DND-41 (cell line): ENCODE measurements around the gene GMNN.

ENCODE experiments used
- ATAC-seq: fragments of 200-7000 bp; cut with Tn5 transposase; 3 replicates; pipeline ENCODE4 v1.9.1; 2021; ENCODE audit warnings: low read depth; ENCODE audit not compliant: insufficient read depth
- DNase-seq: peaks from one replicate; pipeline ENCODE4 v3.0.0-alpha.2; 2020
- H2AFZ ChIP-seq: 2 replicates; pipeline ENCODE4 v1.6.0; 2012; ENCODE audit warnings: low read depth, low read length
- H3K27ac ChIP-seq: 2 replicates; pipeline ENCODE4 v1.5.1; 2012; ENCODE audit warnings: low read length, inconsistent platforms
- H3K27me3 ChIP-seq: fragments of 200-600 bp; sonication (generic); 2 replicates; pipeline ENCODE4 v1.6.0; 2012; ENCODE audit warnings: low read length, mild to moderate bottlenecking, inconsistent platforms; ENCODE audit not compliant: insufficient read depth, poor library complexity
- H3K36me3 ChIP-seq: 2 replicates; pipeline ENCODE4 v1.5.1; 2012; ENCODE audit warnings: low read length, inconsistent platforms; ENCODE audit not compliant: insufficient read depth
- H3K4me1 ChIP-seq: 2 replicates; pipeline ENCODE4 v1.5.1; 2012; ENCODE audit warnings: mild to moderate bottlenecking, low read length; ENCODE audit not compliant: insufficient read depth
- H3K4me2 ChIP-seq: 2 replicates; pipeline ENCODE4 v1.6.0; 2012; ENCODE audit warnings: mild to moderate bottlenecking, moderate library complexity, low read length, inconsistent platforms; ENCODE audit not compliant: insufficient read depth
- H3K4me3 ChIP-seq, 2 experiments: fragments of 200-600 bp in 1 of 2; shearing (Covaris generic) in 1 of 2; 2 replicates each; pipeline ENCODE4 v1.5.1; 2012 to 2016; ENCODE audit warnings: inconsistent platforms in 2 of 2, low read length in 2 of 2, mild to moderate bottlenecking in 2 of 2, low read depth in 1 of 2, moderate library complexity in 1 of 2
- H3K79me2 ChIP-seq: 2 replicates; pipeline ENCODE4 v1.6.0; 2012; ENCODE audit warnings: low read length, inconsistent platforms; ENCODE audit not compliant: insufficient read depth
- H3K9ac ChIP-seq: 2 replicates; pipeline ENCODE4 v1.6.0; 2012; ENCODE audit warnings: low read depth, mild to moderate bottlenecking, inconsistent platforms, low read length, moderate library complexity
- H3K9me3 ChIP-seq: 2 replicates; pipeline ENCODE4 v1.5.1; 2012; ENCODE audit warnings: low read length, moderate library complexity, mild to moderate bottlenecking, inconsistent platforms; ENCODE audit not compliant: insufficient read depth, severe bottlenecking
- H4K20me1 ChIP-seq: 2 replicates; pipeline ENCODE4 v1.6.0; 2012; ENCODE audit warnings: low read length; ENCODE audit not compliant: insufficient read depth
- CTCF ChIP-seq: IDR thresholded peaks from 2 replicates; pipeline ENCODE4 v1.5.1; 2012; ENCODE audit warnings: borderline replicate concordance, low read length, moderate library complexity, mild to moderate bottlenecking; ENCODE audit not compliant: poor library complexity, severe bottlenecking; ENCODE audit errors: extremely low read depth
- EZH2 ChIP-seq: IDR thresholded peaks from 3 replicates; pipeline ENCODE4 v1.6.1; 2012; ENCODE audit warnings: borderline replicate concordance, low read depth, mild to moderate bottlenecking, moderate library complexity, low read length, inconsistent platforms; ENCODE audit not compliant: severe bottlenecking

Gene GMNN

GRCh38 chr6:24755279-24755678 is 19.5 kb upstream of the GMNN start:
- H3K4me3 ChIP-seq: no peak overlapping the region
- H3K9ac ChIP-seq: no peak overlapping the region
- no peak overlapping the region for H3K27ac ChIP-seq
- H3K27me3 ChIP-seq: peaks cover 2% of the 10 kb centered on the region
- no peaks in the 10 kb centered on the region for H3K36me3 ChIP-seq
- TF ChIP-seq EZH2 (no peak), CTCF (no peak)
- no peaks in the 10 kb centered on the region for H4K20me1 ChIP-seq
- H3K79me2 ChIP-seq: no peaks in the 10 kb centered on the region
- no peaks in the 10 kb centered on the region for H3K9me3 ChIP-seq
- ATAC-seq (no peak), DNase-seq (no peak)
- H2AFZ ChIP-seq: no peak overlapping the region
- no peaks in the 10 kb centered on the region for H3K4me1 ChIP-seq
- no peak overlapping the region for H3K4me2 ChIP-seq

DNA sequence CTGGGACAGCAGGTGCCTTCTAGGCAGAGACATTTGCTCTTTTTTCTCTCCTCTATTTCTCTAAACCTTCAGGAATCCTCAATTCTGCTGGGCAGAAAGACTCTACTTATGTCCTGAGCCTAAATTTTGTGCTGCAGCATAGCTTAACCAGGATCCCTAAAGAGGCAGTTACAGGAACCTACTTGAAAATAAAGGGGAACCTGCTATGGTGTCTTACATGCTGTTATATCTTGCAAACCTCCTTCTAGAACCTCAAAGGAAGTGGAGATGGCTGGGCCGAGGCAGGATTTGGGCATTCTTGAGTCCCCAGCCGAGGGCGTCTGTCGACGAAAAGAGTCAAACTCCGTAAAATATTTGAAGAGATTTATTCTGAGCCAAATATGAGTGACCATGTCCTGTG is 17.1 kb upstream of the GMNN start:
- Histone ChIP-seq H3K9ac (no peak overlapping the region), H4K20me1 (no peaks in the 10 kb centered on the region), H3K27me3 (no peaks in the 10 kb centered on the region), H3K36me3 (no peaks in the 10 kb centered on the region), H3K79me2 (no peaks in the 10 kb centered on the region), H2AFZ (0 out of 2 replicates have a peak overlapping the region, but pooled peaks have one; percentile 19), H3K9me3 (no peaks in the 10 kb centered on the region), H3K4me1 (no peaks in the 10 kb centered on the region), H3K27ac (no peak overlapping the region), H3K4me3 (no peak overlapping the region), H3K4me2 (no peak overlapping the region)
- ATAC-seq: no peak
- TF ChIP-seq EZH2: no peak
- TF ChIP-seq CTCF: no peak
- DNase-seq: no peak

GRCh38 chr6:24759718-24760117 is 15.0 kb upstream of the GMNN start:
- ATAC-seq (no peak), DNase-seq (no peak)
- no peak overlapping the region for H3K27ac ChIP-seq
- no peak overlapping the region for H3K4me2 ChIP-seq
- H3K9me3 ChIP-seq: no peaks in the 10 kb centered on the region
- no peaks in the 10 kb centered on the region for H3K4me1 ChIP-seq
- no peaks in the 10 kb centered on the region for H4K20me1 ChIP-seq
- H3K36me3 ChIP-seq: no peaks in the 10 kb centered on the region
- no peak overlapping the region for H2AFZ ChIP-seq
- H3K79me2 ChIP-seq: no peaks in the 10 kb centered on the region
- no peaks in the 10 kb centered on the region for H3K27me3 ChIP-seq
- no peak overlapping the region for H3K4me3 ChIP-seq
- no peak overlapping the region for H3K9ac ChIP-seq
- TF ChIP-seq CTCF: no peak
- TF ChIP-seq EZH2: no peak

DNA sequence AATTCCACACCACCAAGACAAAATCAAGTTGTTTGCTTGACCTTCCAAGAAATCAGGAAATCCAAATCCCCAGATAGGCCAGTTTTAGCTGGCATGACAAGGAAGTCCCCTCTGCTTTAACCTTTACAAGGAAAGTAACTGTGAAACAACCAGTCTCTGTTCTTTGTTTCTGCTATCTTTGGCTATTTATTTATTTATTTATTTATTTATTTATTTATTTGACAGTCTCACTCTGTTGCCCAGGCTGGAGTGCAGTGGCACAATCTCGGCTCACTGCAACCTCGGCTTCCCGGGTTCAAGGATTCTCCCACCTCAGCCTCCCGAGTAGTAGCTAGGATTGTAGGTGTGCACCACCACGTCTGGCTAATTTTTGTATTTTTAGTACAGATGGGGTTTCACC is 14.5 kb upstream of the GMNN start:
- TF ChIP-seq EZH2 (no peak), CTCF (no peak)
- Histone ChIP-seq H3K9me3 (no peaks in the 10 kb centered on the region), H3K4me3 (no peak overlapping the region), H3K27ac (no peak overlapping the region), H3K36me3 (no peaks in the 10 kb centered on the region), H3K4me1 (no peaks in the 10 kb centered on the region), H3K27me3 (no peaks in the 10 kb centered on the region), H3K4me2 (no peak overlapping the region), H3K79me2 (no peaks in the 10 kb centered on the region), H2AFZ (no peak overlapping the region), H4K20me1 (no peaks in the 10 kb centered on the region), H3K9ac (no peak overlapping the region)
- no peak for DNase-seq
- no peak for ATAC-seq
